GM19043 (cell line): ENCODE results near the gene BMPR1B.

Experiments used
- ATAC-seq: cut with Tn5 transposase; IDR thresholded peaks from one replicate; pipeline ENCODE4 v1.9.1; 2021; ENCODE audit warnings: low read depth; ENCODE audit not compliant: unreplicated experiment

BMPR1B gene

GRCh38 chr4:95068818-95069478 lies 311.2 kb downstream of the BMPR1B start:
- no peak for ATAC-seq

- no peak for ATAC-seq
These were observed 314.1 kb downstream of the BMPR1B start for GRCh38 chr4:95071851-95072250.

GRCh38 chr4:95073646-95074045 lies 315.9 kb downstream of the BMPR1B start:
- no peak for ATAC-seq

DNA sequence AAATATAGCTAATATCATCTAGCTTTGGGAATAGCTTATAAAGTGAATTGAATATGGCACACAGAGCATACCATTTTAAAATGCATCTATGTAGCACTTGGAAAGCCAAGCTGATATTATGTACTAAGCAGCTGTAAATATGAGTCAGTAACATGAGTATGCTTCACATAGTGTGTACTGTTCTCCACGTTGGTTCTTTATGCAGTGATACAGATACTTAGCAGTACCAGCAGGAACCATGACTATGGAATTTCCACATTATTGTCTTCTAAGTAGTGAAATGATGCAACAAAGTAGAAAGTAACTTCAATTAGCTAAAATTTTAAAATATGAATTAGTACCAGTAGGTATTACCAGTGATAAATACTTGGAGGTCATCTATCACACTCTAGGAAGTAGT lies 320.1 kb downstream of the BMPR1B start:
- ATAC-seq, result no peak

- ATAC-seq, result no peak
These were observed 323.2 kb downstream of the BMPR1B start for GRCh38 chr4:95080969-95081368.

- ATAC-seq, result no peak
These were observed 326.8 kb downstream of the BMPR1B start for GRCh38 chr4:95084584-95084983.

- no peak for ATAC-seq
These were observed 327.5 kb downstream of the BMPR1B start for GRCh38 chr4:95085124-95085833.

- no peak for ATAC-seq
These were observed 328.8 kb downstream of the BMPR1B start for GRCh38 chr4:95086551-95086950.

DNA sequence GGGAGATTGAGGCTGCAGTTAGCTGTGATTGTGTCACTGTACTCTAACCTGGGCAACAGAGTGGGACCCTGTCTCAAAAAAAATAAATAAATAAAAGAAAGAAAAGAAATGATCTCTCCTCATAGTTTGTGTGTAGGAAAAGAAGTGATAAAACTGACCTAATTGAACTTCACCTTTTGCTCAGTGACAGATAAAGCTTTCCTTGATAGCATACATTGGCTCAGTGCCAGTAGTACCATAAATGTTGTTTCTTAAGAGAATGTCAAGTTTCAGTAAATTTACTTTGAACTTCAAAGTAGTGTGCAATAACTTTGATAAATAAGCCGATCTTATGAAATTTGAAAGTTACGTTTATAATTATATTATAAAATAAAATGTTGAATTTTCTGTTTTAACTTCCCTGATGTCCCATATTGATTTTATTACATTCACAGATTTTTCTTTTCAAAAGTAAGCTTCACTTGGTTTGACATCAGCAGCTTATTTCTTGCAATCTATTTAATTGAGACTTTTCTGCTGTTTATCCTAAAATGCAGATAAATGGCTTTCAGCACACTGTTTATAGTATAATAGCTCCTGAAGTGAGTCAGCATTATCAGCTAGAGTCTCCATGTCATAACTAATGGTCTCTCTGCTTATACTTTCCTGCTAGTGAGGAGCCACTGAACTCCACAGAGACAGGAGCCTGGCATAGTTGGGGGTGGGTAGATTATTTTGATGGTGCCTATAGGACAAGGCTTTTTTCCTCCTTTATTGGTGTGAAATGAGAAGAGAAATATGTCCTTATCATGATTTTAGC lies 330.1 kb downstream of the BMPR1B start:
- ATAC-seq, result no peak

- ATAC-seq, result no peak
These were observed 333.5 kb downstream of the BMPR1B start for GRCh38 chr4:95091272-95091671.

DNA sequence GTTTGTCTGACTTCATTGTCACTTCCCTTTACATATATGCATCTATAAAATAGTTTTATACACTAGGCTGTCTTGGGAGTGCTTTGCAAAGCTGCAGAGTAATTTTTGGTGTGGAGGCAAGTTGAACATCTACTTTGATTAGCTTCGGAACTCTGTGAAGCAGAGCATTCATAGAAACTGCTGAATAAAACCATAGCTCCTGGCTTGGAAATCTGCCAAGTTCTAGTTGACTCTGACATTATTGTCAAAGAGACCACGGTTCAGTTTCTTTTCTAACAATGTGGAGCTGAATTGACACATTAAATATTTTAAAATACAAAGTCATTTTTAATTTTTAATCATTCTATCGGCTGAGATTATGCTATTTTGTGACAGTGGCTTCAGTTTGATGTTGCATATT lies 335.0 kb downstream of the BMPR1B start:
- ATAC-seq, result no peak

- no peak for ATAC-seq
These were observed 335.7 kb downstream of the BMPR1B start for GRCh38 chr4:95093460-95093859.

DNA sequence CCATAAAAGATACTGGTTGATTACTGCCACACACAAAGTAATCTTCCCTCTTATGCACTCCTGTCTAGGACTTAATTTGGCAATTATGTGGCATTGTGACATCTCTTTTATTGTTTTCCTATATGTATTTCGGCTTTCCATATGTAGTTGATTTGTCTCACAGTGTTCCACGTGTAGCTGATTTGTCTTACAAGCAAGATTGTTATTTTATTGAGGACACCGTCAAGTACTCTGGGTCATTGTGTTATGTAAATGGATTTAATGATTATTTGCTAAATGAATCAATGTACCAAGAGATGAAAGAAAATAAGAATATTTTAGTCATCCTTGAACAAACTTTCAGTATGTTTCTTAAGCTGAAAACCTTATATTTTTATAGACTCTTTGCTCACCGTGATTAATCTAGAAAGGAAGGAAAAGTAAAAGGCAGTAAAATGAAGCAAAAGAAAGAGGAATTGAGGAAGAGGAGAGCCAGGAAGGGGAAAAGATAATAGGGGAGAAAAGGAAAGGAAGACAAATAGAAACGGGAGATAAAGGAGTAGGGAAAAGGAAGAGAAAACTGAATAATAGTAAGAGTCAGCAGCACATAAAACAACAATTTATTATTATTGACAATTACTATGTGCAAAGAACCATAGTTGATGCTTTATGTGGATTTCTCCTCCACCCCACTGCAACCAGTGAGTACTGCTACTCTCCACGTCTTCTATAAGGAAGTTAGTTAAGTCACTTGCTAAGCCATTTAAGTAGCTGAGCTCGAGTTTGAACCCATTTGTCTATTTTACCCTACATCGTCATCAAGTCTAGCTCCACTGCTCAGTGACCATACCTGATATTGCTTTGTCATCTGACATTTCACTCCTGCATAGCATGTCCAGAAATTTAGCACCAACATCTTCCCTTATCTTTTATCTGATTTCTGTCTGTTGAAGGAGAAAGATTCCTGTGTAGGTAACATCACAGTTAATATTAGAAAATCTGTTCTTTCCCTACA lies 336.5 kb downstream of the BMPR1B start:
- no peak for ATAC-seq

- ATAC-seq, result no peak
These were observed 337.7 kb downstream of the BMPR1B start for GRCh38 chr4:95095348-95095974.

GRCh38 chr4:95102162-95102790 lies 344.5 kb downstream of the BMPR1B start:
- no peak for ATAC-seq

DNA sequence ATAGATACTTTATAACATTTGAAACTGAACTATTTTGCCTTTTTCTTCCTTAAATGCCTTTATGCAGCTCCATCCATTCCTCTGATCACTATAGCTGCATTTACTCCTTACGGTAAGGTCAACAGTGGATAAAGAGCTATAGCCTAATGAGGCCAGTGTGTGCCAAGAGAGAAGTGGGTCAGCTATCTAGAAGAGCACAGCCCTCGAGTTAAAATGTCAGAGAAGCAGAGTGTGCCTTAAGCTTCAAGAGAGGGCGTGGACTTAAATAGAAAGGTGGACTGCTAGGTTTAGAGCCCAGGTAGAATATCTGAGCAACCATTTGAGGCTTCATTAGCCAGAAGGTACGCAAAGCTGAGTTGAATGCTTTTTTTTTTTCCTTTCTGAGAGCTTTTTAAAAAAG lies 347.4 kb downstream of the BMPR1B start:
- ATAC-seq, result no peak

DNA sequence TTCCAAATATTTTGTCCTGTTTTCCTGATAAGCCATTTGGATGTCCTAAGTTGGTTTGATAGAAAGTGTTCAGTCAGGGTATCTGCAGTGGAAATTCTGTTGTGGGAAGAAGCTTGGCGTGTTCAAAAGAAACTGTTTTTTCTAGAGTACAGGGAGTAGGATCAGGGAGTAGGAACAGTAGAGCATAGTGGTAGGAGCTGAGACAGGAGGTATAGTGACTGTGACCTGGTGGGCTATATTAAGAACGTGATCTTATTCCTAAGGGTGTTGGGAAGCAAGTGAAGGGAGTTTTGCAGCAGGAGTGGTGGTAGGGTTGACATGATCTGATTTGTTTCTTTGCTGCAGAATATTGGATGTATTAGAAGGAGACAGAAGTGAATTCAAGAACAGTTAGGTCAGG lies 348.2 kb downstream of the BMPR1B start:
- no peak for ATAC-seq

- ATAC-seq, result no peak
These were observed 348.7 kb downstream of the BMPR1B start for GRCh38 chr4:95106408-95106928.

DNA sequence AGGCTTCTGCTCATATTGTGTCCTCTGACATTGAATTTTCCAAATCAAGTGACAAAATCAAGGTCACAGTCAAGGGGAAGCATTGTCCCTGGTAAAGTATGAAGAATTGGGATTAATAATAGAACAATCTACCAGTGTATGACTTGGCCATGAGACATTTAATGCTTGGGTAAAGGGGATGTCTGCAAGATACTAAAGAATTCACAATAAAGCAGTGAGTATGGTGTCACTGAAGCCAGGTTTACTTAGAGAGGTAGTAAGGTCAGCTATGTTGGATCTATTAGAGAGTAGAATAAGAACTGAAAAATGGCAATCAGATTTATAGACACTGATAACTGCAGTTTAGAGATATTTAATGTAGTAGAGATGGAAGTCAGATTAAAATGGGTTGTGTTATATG lies 349.2 kb downstream of the BMPR1B start:
- no peak for ATAC-seq
